Measurements from ENCODE around the gene KRT17. TPM values are rescaled to one million over a fixed set of nuclear protein-coding genes. Genes with fewer than 3 reads are reported as not detected.

KRT17 gene
- total and polyA plus RNA-seq, 9 of the 15 experiments (the other 6 are each of a cell fraction or from before 2014, with no cell fraction given): 0.23 to 0.25 TPM; not detected in 7

- no peaks in the 10 kb centered on the region for H3K36me3 ChIP-seq (ENCODE audit: control insufficient read depth, insufficient read depth, low read length)
- no peaks in the 10 kb centered on the region; the same call in 1 of the 2 replicates for H4K20me1 ChIP-seq (replicated peaks; ENCODE audit: control insufficient read depth, insufficient read depth, low read length)
- no TSS peak for BruUV-seq (replicated peaks)
- no peak overlapping the region for H3K27ac ChIP-seq (ENCODE audit: extremely low read depth, low read depth, low read length)
- H3K9me3 ChIP-seq (replicated peaks; ENCODE audit: control insufficient read depth, insufficient read depth, low read depth, low read length): no peaks in the 10 kb centered on the region; the same call in 1 of the 2 replicates
- no peak overlapping the region for H2AFZ ChIP-seq (ENCODE audit: low read depth, low read length)
- H3K4me2 ChIP-seq (ENCODE audit: insufficient read depth, low read length): no peak overlapping the region
- ChIA-PET POLR2A (no interaction called here), CTCF (ENCODE audit: low intra/inter-chr PET ratio) (no interaction called here)
- FAIRE-seq: no peak
- peaks cover 5 to 21% of the 10 kb centered on the region in 2 experiments; a peak in 4 of 5 replicates for H3K27me3 ChIP-seq (ENCODE audit: control insufficient read depth in 2 of 2, insufficient read depth in 2 of 2, low read length in 2 of 2)
- no peaks in the 10 kb centered on the region for H3K4me1 ChIP-seq (replicated peaks in 1 of 2; ENCODE audit: control insufficient read depth in 2 of 2, insufficient read depth in 2 of 2, low read length in 2 of 2)
- 0% methylated on average over 4 of the region's 4 CpGs for WGBS (ENCODE audit: insufficient coverage, low coverage, missing lambda C conversion rate)
- no peaks in the 10 kb centered on the region for H3K9me1 ChIP-seq (ENCODE audit: control insufficient read depth, insufficient read depth, low read length)
- intact Hi-C loops (cut with micrococcal nuclease): no loop called here
- in situ Hi-C loops (cut with MboI): no loop called here
- H3K79me2 ChIP-seq (ENCODE audit: control insufficient read depth, insufficient read depth, low read length): no peaks in the 10 kb centered on the region
- DNase-seq (ENCODE audit: extremely low read depth in 1 of 4, low spot score in 3 of 4): no peak
- ATAC-seq: no peak
- no peak overlapping the region for H3K4me3 ChIP-seq
- no peak for TF ChIP-seq ZSCAN29 (IDR thresholded peaks at IDR 0.05)
- no peak for TF ChIP-seq DNMT1 (IDR thresholded peaks at IDR 0.05)
- no peak for TF ChIP-seq NFIC (IDR thresholded peaks at IDR 0.05)
- TF ChIP-seq XRCC3 (IDR thresholded peaks at IDR 0.05): no peak
- TF ChIP-seq NFXL1 (CRISPR knock-in tag; IDR thresholded peaks at IDR 0.05): no peak
- no peak for TF ChIP-seq JUN (IDR thresholded peaks at IDR 0.05; ENCODE audit: borderline replicate concordance, low read depth, low read length)
- TF ChIP-seq JUN (CRISPR knock-in tag; IDR thresholded peaks at IDR 0.05; ENCODE audit: borderline replicate concordance): no peak
- TF ChIP-seq ZBTB7A (IDR thresholded peaks at IDR 0.05; ENCODE audit: borderline replicate concordance, control insufficient read depth, low read depth, low read length): no peak
- no peak for TF ChIP-seq HMG20B (CRISPR knock-in tag; IDR thresholded peaks at IDR 0.05)
- no peak for TF ChIP-seq ATF3 (IDR thresholded peaks at IDR 0.05)
- no peak for TF ChIP-seq ATF3 (CRISPR knock-in tag; conservative IDR thresholded peaks at IDR 0.05)
- TF ChIP-seq RBM25 (IDR thresholded peaks at IDR 0.05; ENCODE audit: low read depth, low read length, severe bottlenecking): no peak
- no peak for TF ChIP-seq RFX1 (IDR thresholded peaks at IDR 0.05)
- TF ChIP-seq ZNF41 (CRISPR knock-in tag; conservative IDR thresholded peaks at IDR 0.05): no peak
- TF ChIP-seq ARNT (IDR thresholded peaks at IDR 0.05): no peak
- no peak overlapping the region for H3K9ac ChIP-seq (ENCODE audit: insufficient read depth in 1 of 2, low read depth in 2 of 2, low read length in 2 of 2)
These were observed 24.1 kb downstream of the KRT17 start for GRCh38 chr17:41600318-41600717.
